SHP77 treated with DMSO at 0.1 percent for 48 hours (cell line): ENCODE data around the gene ACACB.
"Not testable (repeated sequence)": the region's sequence is repeated elsewhere in the genome, so short reads cannot be mapped to it uniquely, and the experiment has no call there.

Experiments used
- DNase-seq: peaks from one replicate; lab custom pipeline; 2025; lab: John Stamatoyannopoulos, UW

The ACACB gene

GRCh38 chr12:109144224-109144623, 27.8 kb downstream of the ACACB start:
- DNase-seq, result no peak

- DNase-seq, result not testable (repeated sequence)
These were observed 30.7 kb downstream of the ACACB start for GRCh38 chr12:109147126-109147525.

- no peak for DNase-seq
These were observed 31.6 kb downstream of the ACACB start for GRCh38 chr12:109147954-109148353.

GRCh38 chr12:109150124-109150640, 33.8 kb downstream of the ACACB start:
- DNase-seq, result no peak

GRCh38 chr12:109151457-109151856, 35.1 kb downstream of the ACACB start:
- DNase-seq, result no peak

- DNase-seq, result no peak
These were observed 37.5 kb downstream of the ACACB start for GRCh38 chr12:109153821-109154441.

- DNase-seq, result no peak
These were observed 38.4 kb downstream of the ACACB start for GRCh38 chr12:109154451-109155438.

GRCh38 chr12:109156036-109156435, 39.6 kb downstream of the ACACB start:
- no peak for DNase-seq

GRCh38 chr12:109156586-109156985, 40.2 kb downstream of the ACACB start:
- no peak for DNase-seq

- no peak for DNase-seq
These were observed 41.6 kb downstream of the ACACB start for GRCh38 chr12:109157986-109158385.

GRCh38 chr12:109160433-109160832, 44.0 kb downstream of the ACACB start:
- no peak for DNase-seq

- DNase-seq, result no peak
These were observed 44.5 kb downstream of the ACACB start for GRCh38 chr12:109160873-109161272.

GRCh38 chr12:109162551-109162950, 46.2 kb downstream of the ACACB start:
- DNase-seq, result no peak

- no peak for DNase-seq
These were observed 46.8 kb downstream of the ACACB start for GRCh38 chr12:109163167-109163566.

- DNase-seq, result no peak
These were observed 49.2 kb downstream of the ACACB start for GRCh38 chr12:109165599-109165998.

GRCh38 chr12:109166371-109166770, 50.0 kb downstream of the ACACB start:
- DNase-seq, result no peak

- DNase-seq, result no peak
These were observed 51.4 kb downstream of the ACACB start for GRCh38 chr12:109167781-109168180.

- DNase-seq, result no peak
These were observed 52.9 kb downstream of the ACACB start for GRCh38 chr12:109169262-109169661.

GRCh38 chr12:109169686-109170085, 53.3 kb downstream of the ACACB start:
- DNase-seq, result no peak

GRCh38 chr12:109170324-109170723, 53.9 kb downstream of the ACACB start:
- no peak for DNase-seq

- DNase-seq, result not testable (repeated sequence)
These were observed 56.4 kb downstream of the ACACB start for GRCh38 chr12:109172787-109173186.

GRCh38 chr12:109173443-109174240, 57.3 kb downstream of the ACACB start:
- no peak for DNase-seq
